Measurements from ENCODE around the gene YIPF5. TPM values are rescaled to one million over a fixed set of nuclear protein-coding genes. Genes with fewer than 3 reads are reported as not detected.

Gene YIPF5
- total RNA-seq, 1 donor from 2014 or later: 41.1 TPM

GRCh38 chr5:144156767-144157171 is 13.7 kb downstream of the YIPF5 start:
- no peak for TF ChIP-seq CTCF (IDR thresholded peaks at IDR 0.05; ENCODE audit: insufficient read depth, low read length, poor library complexity, severe bottlenecking)
- no peaks in the 10 kb centered on the region for H3K36me3 ChIP-seq (ENCODE audit: control insufficient read depth, insufficient read depth, low read length)
- no peak overlapping the region for H3K4me3 ChIP-seq (ENCODE audit: low read depth, low read length)
- no peaks in the 10 kb centered on the region for H3K27me3 ChIP-seq (ENCODE audit: control insufficient read depth, insufficient read depth, low read length)
- no peak for DNase-seq (ENCODE audit: low read depth)

GRCh38 chr5:144151026-144151425 is 19.4 kb downstream of the YIPF5 start:
- no peak for DNase-seq (ENCODE audit: low read depth)
- Histone ChIP-seq H3K4me3 (ENCODE audit: low read depth, low read length) (no peak overlapping the region), H3K27me3 (ENCODE audit: control insufficient read depth, insufficient read depth, low read length) (no peaks in the 10 kb centered on the region), H3K36me3 (ENCODE audit: control insufficient read depth, insufficient read depth, low read length) (no peaks in the 10 kb centered on the region)
- TF ChIP-seq CTCF (IDR thresholded peaks at IDR 0.05; ENCODE audit: insufficient read depth, low read length, poor library complexity, severe bottlenecking): no peak

GRCh38 chr5:144144956-144145751 is 25.3 kb downstream of the YIPF5 start:
- TF ChIP-seq CTCF (IDR thresholded peaks at IDR 0.05; ENCODE audit: insufficient read depth, low read length, poor library complexity, severe bottlenecking): no peak
- no peak for DNase-seq (ENCODE audit: low read depth)

GRCh38 chr5:144143625-144144024 is 26.8 kb downstream of the YIPF5 start:
- no peak for DNase-seq (ENCODE audit: low read depth)
- no peak for TF ChIP-seq CTCF (IDR thresholded peaks at IDR 0.05; ENCODE audit: insufficient read depth, low read length, poor library complexity, severe bottlenecking)
- H3K27me3 ChIP-seq (ENCODE audit: control insufficient read depth, insufficient read depth, low read length): no peaks in the 10 kb centered on the region

More at GRCh38 chr5:144144956-144145751, 25.3 kb downstream of the YIPF5 start:
- Histone ChIP-seq H3K36me3 (ENCODE audit: control insufficient read depth, insufficient read depth, low read length) (no peaks in the 10 kb centered on the region), H3K27me3 (ENCODE audit: control insufficient read depth, insufficient read depth, low read length) (no peaks in the 10 kb centered on the region), H3K4me3 (ENCODE audit: low read depth, low read length) (no peak overlapping the region)

GRCh38 chr5:144142824-144143162 is 27.7 kb downstream of the YIPF5 start:
- no peak for TF ChIP-seq CTCF (IDR thresholded peaks at IDR 0.05; ENCODE audit: insufficient read depth, low read length, poor library complexity, severe bottlenecking)
- Histone ChIP-seq H3K4me3 (ENCODE audit: low read depth, low read length) (no peak overlapping the region), H3K36me3 (ENCODE audit: control insufficient read depth, insufficient read depth, low read length) (no peaks in the 10 kb centered on the region), H3K27me3 (ENCODE audit: control insufficient read depth, insufficient read depth, low read length) (no peaks in the 10 kb centered on the region)
- DNase-seq (ENCODE audit: low read depth): no peak

More at GRCh38 chr5:144143625-144144024, 26.8 kb downstream of the YIPF5 start:
- Histone ChIP-seq H3K36me3 (ENCODE audit: control insufficient read depth, insufficient read depth, low read length) (no peaks in the 10 kb centered on the region), H3K4me3 (ENCODE audit: low read depth, low read length) (no peak overlapping the region)

All from kidney epithelial cell (primary cell).